HG03342 (cell line): Measurements from ENCODE around the gene FASN.

Experiments
- ATAC-seq: cut with Tn5 transposase; IDR thresholded peaks from one replicate; pipeline ENCODE4 v1.9.1; 2021; ENCODE audit warnings: mild to moderate bottlenecking, moderate library complexity; ENCODE audit not compliant: unreplicated experiment

FASN gene

DNA sequence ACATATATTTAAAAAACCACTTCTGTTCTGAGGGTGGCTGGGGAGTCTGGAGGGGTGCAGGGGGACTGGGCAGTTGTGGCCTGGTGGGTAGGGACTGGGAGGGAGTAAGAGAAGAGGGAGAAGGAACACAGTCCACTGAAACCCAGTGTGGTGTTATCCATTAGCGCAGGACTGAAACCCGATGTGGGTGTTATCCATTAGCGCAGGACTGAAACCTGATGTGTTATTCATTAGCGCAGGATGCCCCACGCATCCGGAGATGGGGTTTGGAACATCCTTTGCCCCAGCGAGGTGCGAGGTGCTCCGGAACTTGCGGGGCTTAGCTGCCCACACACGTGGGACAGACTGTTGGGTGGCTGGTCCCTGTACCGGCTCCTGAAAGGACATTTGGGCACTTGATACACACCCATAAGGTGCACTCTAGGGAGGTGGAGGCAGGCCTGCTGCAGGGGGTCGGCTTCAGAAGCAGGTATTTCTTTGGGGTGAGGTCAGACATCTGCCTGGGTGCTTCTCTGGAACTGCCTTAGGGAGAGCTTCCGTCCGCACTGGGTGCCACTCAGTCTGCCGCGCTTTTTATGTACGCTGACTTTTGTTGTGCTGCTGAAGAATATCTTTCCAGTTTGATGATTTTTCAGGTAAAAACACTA lies 20.3 kb upstream of the FASN start:
- no peak for ATAC-seq

DNA sequence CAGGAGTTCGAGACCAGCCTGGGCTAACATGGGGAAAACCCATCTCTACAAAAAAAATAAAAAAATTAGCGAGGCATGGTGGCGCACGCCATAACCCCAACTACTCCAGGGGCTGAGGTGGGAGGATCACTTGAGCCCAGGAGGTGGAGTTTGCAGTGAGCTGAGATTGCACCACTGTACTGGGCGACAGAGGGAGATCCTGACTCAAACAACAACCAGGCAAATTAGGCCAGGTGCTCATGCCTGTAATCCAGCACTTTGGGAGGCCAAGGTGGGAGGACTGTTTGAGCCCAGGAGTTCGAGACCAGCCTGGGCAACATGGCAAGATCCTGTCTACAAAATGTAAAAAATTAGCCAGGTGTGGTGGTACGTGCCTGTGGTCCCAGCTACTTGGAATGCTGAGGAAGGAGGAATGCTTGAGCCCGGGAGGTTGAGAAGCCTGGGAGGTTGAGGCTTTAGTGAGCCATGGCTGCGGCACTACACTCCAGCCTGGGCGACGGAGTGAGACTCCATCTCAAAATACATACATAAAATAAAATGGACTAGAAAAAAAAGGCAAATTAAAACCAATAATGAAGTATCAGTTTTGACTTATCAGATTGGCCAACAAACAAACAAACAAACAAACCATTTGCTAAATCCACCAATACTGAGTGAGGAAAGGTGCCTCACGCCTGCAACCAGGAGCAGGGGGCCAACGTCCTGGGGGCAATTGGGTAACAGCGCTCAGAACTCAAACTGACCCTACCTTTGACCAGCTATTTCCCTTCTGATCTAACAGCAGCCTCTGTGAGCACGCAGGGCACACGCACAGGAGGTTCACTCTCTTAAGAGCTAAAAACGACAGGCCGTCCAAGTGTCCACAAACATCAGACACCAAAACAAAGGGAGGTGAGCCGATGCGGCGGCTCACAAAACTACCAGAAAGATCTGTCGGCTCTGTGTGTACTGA lies 19.4 kb upstream of the FASN start:
- ATAC-seq = no peak

DNA sequence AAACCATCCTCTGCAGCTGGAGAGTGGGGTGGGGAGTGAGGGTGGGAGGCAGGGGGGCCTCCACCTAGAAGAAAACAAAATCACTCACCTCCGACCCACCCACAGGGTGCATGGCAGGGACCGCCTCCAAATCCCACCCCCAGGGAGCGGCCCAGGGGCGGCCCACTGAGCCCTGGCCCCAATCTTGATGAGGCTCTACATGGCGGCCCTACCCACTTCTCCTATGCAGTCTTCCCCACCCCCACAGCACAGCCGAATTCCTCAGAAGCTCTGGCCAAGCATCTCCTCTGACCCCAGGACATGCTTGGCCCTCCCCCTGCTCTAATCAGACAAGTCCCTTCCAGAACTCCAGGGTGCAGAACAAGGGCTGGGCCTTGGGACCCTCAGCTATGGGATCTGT lies 18.2 kb upstream of the FASN start:
- ATAC-seq = no peak

DNA sequence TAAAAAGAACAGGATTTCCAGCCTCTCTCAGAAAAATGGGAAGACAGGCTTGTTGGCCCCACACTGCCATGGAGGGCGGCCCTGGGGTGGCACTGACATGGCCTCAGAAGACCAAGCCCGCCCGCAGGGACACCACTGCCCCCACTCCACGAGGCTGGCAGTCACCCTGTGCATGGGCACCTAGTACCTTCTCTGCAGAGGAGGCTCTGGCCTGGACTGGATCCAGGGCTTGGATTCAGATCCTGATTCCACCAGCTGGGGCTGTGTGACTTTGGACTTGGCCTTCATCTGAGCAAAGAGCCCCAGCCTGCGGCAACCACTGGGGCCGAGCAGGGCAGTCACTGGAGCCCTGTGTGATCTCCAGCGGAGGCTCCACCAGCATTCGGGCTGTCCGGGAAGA lies 16.8 kb upstream of the FASN start:
- no peak for ATAC-seq

DNA sequence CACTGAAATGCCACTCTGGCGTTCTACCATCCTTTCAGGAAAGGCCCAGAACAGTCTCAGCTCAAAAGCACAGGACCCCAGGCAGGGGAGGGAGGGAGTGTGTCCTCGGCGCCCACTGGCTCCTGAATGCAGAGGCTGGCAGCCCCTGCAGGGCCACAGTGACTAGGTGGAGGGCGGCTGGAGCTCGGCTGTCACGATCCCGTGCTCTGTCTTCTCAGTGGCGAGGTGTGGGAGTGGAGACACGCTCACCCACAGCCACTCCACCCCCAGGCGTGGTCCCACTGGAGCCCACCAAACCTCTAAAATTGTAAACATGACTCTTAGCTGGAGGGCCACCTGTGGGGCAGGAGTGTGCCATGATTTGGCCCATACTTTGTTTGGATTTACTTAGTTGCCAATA lies 16.4 kb upstream of the FASN start:
- ATAC-seq = no peak

DNA sequence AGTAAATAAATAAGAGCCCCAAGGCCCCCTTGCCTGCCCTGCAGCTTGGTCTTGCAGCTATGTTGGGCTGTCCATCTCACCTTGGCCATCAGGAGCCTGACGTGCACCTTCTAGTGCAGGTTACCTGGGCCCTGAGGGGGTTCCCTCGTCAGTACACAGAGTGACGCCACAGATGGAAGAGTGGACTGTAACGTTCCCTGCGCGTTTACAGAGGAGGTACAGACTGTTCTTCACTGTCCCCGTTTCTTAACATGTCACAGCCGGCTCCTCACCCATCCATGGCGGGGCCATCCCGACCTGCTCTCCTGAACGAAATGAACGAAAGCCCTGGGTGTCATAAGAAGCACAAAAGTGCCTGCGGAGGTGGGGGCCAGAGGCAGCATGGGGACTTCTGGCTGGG lies 15.9 kb upstream of the FASN start:
- ATAC-seq = no peak

DNA sequence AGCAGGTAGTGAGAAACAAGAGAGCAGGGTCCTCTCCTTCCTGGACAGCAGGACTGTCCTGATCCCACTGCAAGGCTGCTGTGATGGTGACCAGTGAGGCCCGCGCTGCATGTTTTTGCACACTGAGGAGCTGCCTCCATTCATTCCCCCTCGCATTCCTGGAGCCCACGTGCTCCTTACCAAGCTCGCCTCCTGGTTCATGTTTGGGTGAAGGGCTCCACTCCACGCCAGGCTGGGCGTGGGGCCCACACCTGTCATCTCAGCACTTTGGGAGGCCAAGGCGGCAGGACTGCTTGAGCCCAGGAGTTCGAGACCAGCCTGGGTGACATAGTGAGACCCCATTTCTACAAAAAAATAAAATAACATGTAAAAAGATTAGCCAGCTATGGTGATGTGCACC lies 15.4 kb upstream of the FASN start:
- ATAC-seq = no peak

DNA sequence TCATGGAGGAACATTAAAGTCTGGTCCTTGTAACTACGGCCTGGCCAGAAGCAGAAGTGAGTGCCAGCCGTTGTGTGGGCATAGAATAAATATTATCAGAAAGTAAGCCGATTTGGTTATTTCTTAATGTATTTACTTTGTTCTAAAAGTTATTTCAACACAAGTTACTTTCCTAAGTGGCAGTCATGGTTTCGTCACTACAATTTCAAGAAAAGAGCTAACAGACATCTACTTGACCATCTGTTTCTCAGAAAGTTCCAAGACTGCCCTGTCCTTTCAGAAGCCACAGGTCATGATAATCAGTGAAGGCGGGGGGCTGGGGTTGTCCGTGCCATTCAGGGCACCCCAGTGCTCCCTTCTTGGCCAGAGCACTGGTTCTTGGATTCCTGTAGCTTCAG lies 14.9 kb upstream of the FASN start:
- no peak for ATAC-seq

DNA sequence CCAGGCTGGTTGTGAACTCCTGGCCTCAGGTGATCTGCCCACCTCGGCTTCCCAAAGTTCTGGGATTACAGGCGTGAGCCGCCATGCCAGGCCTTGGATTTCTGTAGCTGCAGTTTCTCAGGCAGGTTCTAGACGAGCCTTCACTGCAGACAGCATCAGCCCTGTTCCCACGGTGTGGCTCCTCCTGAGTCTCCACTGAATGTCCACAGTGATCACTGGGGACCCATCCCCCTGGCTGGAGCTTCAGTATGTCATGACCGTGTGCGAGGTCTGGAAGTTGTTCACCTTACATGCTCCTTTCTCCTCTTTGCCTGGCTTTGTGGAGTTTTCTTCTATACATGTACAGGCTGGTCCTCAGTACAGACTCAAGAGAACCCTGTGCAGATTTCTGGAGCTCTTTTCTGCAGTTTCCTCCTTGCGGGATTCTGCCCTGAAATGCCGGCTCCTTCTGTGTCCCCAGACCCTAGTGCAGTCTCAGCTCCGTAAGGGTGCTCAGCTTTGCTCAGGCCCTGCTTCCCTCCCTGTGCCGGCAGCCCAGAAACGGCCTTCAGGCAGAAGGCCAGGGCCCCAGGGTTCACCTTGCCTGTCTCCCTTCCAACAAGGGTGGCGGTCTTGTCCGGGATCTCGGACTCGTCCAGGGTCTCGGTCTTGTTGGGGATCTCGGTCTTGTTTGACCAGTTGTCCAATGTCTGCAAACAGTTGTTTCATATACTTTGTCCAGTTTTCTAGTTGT lies 14.3 kb upstream of the FASN start:
- ATAC-seq = no peak

DNA sequence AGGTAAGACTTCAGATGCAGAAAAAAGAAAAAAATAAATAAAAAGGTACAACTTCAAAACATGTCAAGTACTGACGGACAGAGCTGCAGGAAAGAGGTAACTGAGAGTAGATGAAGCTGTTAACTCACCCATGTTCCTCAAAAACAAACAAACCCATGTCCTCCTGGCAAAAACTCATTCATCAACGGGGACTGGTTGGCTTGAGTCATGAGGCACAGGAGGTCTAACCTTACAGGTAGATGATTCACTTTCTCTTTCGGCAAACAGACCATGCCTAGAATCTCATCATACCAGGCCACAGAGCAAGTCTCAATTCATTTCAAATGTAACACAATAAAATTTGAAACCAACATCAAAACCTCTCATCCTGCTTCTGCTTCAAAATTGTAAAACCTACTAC lies 12.3 kb upstream of the FASN start:
- no peak for ATAC-seq

DNA sequence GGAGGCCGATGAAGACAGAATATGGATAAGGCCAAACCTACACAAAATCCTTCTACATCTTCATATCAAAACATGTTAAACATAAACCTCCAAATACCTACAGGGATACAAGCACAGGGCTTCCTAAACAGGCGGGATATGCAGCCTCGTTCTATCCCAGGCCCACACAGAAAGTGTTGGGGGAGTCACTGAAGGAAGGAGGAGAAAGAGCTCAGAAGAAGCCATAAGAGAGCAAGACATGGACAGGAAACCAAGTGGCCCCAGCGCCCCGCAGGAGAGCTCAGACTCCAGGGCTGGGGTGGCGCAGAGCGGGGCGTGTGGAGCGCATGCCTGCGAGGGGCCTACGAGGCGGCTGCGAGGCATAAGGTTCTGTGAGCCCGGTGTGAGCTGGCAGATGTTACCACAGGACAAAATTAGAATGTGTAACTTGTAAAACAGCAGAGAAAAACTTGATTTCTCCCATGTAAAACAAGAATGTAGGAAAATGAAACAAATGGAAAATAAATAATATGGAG lies 11.0 kb upstream of the FASN start:
- ATAC-seq = no peak

DNA sequence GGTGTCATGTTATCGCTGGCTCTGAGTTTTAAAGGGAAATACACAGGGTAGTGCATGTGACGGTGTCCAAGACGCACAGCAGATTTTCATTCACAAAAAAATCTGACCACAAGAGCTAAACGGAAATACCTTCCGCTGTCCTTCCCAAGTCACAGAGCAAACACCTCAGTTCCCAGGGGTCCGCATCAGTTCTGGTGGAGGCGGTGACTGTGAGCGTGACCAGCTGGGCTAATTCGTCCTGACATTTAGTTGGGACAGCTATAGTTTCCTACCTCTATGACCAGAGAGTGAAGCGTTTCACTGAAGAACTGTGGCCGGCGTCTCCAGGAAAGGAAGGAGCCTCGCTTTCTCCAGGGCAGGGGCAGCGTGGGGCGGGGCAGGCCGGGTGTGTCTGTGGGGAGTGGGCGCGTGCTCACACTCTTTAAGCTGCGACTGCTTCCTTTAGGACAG lies 10.5 kb upstream of the FASN start:
- no peak for ATAC-seq

DNA sequence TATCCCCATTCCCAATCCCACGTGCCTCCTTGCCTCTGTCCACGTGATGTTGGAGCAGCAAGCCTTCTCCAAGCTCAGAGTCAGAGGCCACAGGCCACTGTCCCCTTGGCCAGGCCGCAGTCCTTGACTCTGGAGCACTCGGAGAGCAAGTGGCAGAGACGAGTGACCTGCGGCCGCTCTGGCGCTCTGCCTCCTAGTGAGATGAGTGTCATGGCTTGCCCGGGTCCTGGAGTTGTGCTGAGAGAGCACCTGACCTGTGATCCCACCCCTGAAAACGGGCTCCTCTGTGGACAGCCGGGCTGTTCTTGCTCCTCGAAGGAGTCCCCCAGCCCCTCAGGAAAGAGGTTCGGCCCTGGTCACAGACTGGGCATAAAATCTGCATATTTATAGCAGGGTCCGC lies 10.0 kb upstream of the FASN start:
- no peak for ATAC-seq

DNA sequence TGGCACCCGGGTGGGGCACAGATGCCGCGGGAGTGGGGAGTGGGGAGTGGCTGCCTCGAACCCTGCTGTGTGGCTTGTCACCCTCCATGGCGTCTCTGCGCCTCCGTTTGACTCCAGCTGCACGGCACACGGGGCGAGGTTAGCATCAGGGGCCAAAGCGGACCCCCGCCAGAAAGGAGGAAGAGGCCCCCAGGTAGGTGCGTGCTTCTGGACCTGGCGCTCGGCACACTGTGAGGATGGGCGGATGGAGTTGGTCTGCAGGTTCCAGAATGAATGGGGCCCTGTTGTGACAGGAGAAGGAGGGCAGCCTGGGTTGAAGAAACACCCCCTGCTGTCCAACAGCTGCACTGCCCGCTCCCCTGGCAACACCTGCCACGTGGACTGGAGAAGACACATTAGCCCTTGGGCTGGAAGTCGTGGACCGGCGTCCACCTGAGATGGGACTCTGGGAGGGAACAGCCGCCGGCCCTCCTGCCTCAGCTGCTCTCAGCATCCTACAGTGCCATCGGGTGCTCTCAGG lies 9.4 kb upstream of the FASN start:
- ATAC-seq = no peak

DNA sequence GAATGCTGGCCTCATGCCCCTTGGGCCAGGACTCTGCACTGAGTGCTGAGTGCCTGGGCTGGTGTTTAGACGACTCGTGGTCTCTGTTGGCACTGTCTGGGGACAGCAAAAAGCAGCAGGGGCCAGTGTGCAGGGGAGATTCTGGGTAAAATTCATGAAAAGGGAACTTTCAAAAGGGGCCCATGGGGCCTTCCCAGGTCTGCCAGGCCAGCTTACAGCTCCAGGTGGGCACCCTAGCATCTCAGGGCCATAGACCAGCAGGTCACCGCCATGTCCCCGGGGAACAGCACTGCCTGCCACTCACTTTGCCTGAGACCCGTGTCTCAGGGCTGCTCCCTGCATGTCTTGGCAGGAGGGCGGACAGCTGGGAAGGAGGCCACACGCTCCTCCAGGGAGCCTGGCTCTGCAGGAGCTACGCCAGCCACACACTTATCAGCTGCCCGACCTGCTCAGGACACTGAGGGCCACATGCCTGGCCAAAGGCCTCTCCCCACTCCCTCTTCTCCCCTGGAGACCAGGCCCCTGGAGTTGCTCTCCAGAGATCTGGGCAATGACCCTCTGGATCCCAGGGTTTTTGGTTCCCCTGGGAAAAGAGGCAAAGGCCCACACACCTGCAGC lies 8.8 kb upstream of the FASN start:
- ATAC-seq = no peak

DNA sequence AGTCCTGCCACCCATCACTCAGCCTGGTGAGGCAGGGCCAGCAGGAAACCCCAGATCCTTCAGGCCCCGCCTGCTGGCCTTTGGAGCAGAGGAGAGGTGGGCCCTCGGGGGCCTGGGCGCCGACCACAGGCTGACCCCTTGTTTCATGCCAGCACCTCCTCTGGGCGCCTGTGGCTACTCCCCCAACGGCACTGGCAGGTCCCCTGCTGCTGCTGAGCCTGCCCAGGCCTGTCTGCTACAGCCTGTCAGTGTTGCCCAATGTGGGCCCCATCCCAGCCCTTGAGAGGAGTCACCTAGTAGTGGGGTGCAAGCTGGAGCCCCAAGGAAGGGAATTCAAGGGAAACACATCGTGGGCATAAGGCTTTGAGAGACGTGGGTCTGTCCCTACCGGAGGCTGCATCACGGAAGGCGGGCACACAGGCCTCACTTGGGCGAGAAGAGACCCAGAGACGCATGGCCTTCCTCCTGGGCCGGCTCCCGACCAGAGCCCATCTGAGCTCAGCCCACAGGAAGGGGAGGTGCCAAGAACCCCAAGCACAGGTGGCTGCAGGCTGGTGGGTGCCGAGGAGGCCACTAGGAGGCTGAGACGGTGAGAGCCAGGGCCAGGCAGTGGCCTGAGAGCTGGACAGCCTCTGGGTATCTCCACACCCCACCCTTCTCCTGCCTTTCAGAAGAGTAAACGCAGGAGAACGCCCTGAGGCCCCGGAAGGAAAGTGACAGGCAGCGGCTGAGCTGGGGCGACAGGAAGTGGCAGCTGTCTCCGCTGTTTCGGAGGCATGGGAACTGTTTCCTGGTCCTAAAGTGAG lies 8.0 kb upstream of the FASN start:
- peak; percentile 74 for ATAC-seq

DNA sequence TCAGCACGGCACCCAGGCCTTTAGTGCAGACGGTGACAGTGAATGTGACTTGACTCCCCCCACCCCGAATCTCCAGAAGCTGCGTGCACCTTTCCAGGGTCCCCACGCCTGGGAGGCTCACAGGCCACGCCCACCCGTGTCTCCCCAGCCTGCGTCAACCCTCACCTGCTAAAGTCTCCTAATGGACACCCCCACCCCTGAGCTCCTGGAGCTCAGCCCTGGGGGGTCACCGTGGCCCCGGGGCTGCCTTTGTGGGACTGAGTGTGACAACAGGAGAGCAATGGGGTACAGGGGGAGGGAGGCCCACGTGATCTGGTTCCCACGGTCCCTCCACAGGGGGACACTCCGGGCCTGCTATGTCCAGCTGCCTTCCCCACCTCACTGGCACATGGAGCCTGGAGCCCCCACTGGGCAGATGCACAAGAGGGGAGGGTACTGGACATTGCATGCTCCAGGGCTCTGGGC lies 7.4 kb upstream of the FASN start:
- no peak for ATAC-seq

DNA sequence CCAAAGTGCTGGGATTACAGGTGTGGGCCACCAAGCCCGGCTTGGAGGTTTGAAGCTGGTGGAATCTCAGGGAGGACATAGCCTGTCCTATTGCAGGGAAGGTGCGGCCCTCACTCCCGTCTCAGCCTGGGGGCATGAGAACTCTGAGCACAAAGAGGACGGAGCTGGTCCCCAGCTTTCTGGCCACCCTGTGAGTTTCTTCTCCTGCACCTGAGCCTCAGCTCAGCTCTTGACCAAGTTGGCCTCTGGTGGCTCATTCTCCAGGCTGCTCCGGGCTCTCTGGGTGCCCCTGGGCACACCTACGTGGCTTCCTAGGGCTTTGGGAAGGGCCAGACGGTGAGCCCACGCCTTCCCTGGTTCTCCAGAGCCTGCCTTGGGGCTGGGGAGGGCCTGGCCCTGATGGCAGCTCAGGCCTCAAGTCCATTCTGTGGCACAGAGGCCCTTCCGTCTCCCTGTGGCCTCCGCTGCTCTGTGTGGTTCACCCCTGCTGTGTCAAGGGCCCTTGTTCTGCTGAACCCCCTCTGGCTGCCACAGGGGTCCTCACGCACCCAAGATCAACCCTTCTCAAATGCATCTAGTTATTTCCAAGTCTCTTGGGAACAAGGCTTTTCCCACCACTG lies 6.9 kb upstream of the FASN start:
- ATAC-seq = no peak
